Gastrocnemius medialis (tissue), 4 donors: ENCODE measurements around the gene RB1. TPM values are rescaled to one million over a fixed set of nuclear protein-coding genes. Genes with fewer than 3 reads are reported as not detected.

Source experiments
- ATAC-seq, 2 donors: fragments of 150-250 bp; one replicate each; pipeline ENCODE4 v1.9.1; 2016
- DNase-seq, 2 donors: peaks; one replicate each; pipeline ENCODE4 v3.0.0-alpha.2; 2019
- H3K27ac ChIP-seq, 4 donors: fragments of 200-600 bp; sonication (generic); 1 replicate in 1 of 4; 2 replicates in 3 of 4; pipeline ENCODE4 v1.5.1; 2016 to 2018; ENCODE audit warnings: mild to moderate bottlenecking in 2 of 4, moderate library complexity in 1 of 4
- H3K27me3 ChIP-seq, 3 donors: fragments of 200-600 bp; sonication (generic) in 2 of 3; 1 replicate in 1 of 3; 2 replicates in 2 of 3; pipeline versions ENCODE4 v1.5.1 to v1.6.0; 2016 to 2019; ENCODE audit warnings: mild to moderate bottlenecking in 1 of 3, moderate library complexity in 1 of 3
- H3K36me3 ChIP-seq, 2 donors: fragments of 200-600 bp; sonication (generic) in 1 of 2; one replicate each; pipeline ENCODE4 v1.5.1; 2017 to 2018
- H3K4me1 ChIP-seq, 2 donors: fragments of 200-600 bp; sonication (generic) in 1 of 2; one replicate each; pipeline ENCODE4 v1.5.1; 2016 to 2017; ENCODE audit warnings: mild to moderate bottlenecking in 2 of 2
- H3K4me3 ChIP-seq, 4 donors: fragments of 200-600 bp; sonication (generic) in 3 of 4; 1 replicate in 1 of 4; 2 replicates in 3 of 4; pipeline ENCODE4 v1.5.1; 2016 to 2019; ENCODE audit warnings: mild to moderate bottlenecking in 2 of 4
- H3K9me3 ChIP-seq, 3 donors: fragments of 200-600 bp; sonication (generic) in 2 of 3; 1 replicate in 1 of 3; 2 replicates in 2 of 3; pipeline ENCODE4 v1.5.1; 2016 to 2019
- POLR2A ChIP-seq, 2 donors: fragments of 450-650 bp; IDR thresholded peaks; one replicate each; pipeline ENCODE4 v1.6.1; 2017; ENCODE audit warnings: antibody characterized with exemption in 2 of 2, mild to moderate bottlenecking in 2 of 2, moderate library complexity in 2 of 2
- in situ Hi-C, 4 donors: fragments of 200-750 bp; cut with MboI; loops; one replicate each; pipeline versions ENCODE4 v1.15.0 to v1.8.0; 2017; ENCODE audit warnings: low sequenced_read_pairs in 4 of 4
- intact Hi-C: fragments of 100-400 bp; cut with DNase I; formaldehyde crosslinking; loops from one replicate; pipeline ENCODE4 v1.15.1; 2023; ENCODE audit warnings: low total_unique reads
- total RNA-seq, 4 donors: library from RNA; depleted of rRNA; stranded (reverse); fragments of >200 nt; gene quantifications; one replicate each; pipeline versions ENCODE4 v1.1.0 to v1.2.3, GENCODE V29; 2016
- TF ChIP-seq, protein P1 (sequence below), 5 experiments: fragments of 450-650 bp in 3 of 5; fragments of 200-600 bp in 2 of 5; sonication (generic) in 2 of 5; IDR thresholded peaks in 4 of 5; conservative IDR thresholded peaks in 1 of 5; 1 replicate in 4 of 5; 2 replicates in 1 of 5; pipeline ENCODE4 v1.5.1; 2016 to 2019; ENCODE audit warnings: antibody characterized with exemption in 5 of 5, mild to moderate bottlenecking in 3 of 5, moderate library complexity in 3 of 5

Gene RB1
- total RNA-seq, 4 donors from 2014 or later, result 29.3 to 45.6 (median 33.2) TPM

DNA sequence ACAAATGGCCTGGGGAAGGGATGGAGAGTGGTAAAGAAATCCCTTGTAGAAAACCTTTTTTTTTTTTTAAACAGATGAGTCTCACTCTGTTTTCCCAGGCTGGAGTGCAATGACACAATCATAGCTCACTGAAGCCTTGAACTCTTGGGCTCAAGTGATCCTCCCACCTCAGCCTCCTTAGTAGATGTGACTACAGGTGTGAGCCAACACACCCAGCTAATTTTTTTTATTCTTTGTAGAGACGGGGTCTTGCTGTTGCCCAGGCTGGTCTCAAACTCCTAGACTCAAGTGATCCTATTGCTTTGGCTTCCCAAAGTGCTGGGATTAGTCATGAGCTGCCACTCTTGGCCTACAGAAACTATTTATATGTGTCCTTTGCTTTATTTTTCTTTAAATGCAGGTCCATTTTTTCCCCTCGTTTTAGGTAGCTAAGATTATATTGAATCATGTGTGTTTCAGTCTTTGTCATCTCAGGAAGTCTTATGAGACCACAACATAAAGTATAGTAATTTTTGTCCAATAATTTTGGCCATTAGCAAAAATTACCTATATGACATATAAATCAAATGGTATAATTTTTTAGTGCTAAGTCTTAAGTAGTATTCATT lies 98.9 kb downstream of the RB1 start:
- Histone ChIP-seq H3K36me3 (no peaks in the 10 kb centered on the region), H3K4me1 (peaks cover 0 to 14% of the 10 kb centered on the region in 2 donors), H3K9me3 (no peaks in the 10 kb centered on the region), H3K27ac (peak overlapping the region; percentile 25 to 71 (median 70)), H3K27me3 (no peaks in the 10 kb centered on the region), H3K4me3 (no peak overlapping the region)
- in situ Hi-C loops, result loop anchor here in 1 of 4 donors (25.0 kb wide), 1 partner anchor 185 kb away; no protein-coding TSS in a partner anchor
- intact Hi-C loops, result no loop called here
- DNase-seq (no peak), ATAC-seq (no peak)
- no peak for TF ChIP-seq POLR2A (IDR thresholded peaks at IDR 0.05)
- TF ChIP-seq, protein P1, sequence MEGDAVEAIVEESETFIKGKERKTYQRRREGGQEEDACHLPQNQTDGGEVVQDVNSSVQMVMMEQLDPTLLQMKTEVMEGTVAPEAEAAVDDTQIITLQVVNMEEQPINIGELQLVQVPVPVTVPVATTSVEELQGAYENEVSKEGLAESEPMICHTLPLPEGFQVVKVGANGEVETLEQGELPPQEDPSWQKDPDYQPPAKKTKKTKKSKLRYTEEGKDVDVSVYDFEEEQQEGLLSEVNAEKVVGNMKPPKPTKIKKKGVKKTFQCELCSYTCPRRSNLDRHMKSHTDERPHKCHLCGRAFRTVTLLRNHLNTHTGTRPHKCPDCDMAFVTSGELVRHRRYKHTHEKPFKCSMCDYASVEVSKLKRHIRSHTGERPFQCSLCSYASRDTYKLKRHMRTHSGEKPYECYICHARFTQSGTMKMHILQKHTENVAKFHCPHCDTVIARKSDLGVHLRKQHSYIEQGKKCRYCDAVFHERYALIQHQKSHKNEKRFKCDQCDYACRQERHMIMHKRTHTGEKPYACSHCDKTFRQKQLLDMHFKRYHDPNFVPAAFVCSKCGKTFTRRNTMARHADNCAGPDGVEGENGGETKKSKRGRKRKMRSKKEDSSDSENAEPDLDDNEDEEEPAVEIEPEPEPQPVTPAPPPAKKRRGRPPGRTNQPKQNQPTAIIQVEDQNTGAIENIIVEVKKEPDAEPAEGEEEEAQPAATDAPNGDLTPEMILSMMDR (IDR thresholded peaks at IDR 0.05 in 4 of 5, conservative IDR thresholded peaks at IDR 0.05 in 1 of 5), result no peak

DNA sequence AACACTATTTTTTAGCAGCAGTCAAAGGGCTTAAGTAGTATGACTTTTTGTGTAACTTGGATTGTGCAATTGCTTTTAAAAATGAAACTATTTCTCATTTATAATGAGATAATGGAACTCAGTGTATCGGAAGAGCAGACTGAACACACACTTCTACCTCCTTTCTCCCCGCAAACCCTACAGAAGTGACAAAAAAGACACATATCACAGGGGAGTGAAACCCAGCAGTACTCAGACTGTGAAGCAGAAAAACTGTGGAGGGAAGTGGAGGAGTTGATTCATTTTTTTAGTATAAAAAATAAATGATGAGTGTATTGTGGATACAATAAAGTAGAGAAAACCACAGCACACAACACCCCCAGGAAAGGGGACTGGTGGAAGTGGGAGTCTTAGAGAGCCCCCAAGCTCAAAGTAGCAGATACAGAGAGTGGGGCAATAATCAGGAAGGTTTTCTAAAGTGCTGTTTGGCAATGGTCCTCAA lies 99.6 kb downstream of the RB1 start:
- ATAC-seq, result peak; percentile 24 to 51
- TF ChIP-seq, protein P1 (IDR thresholded peaks at IDR 0.05 in 4 of 5, conservative IDR thresholded peaks at IDR 0.05 in 1 of 5), result no peak
- TF ChIP-seq POLR2A (IDR thresholded peaks at IDR 0.05), result peak; percentile 21 to 38
- Histone ChIP-seq H3K36me3 (no peaks in the 10 kb centered on the region), H3K9me3 (no peaks in the 10 kb centered on the region), H3K27me3 (no peaks in the 10 kb centered on the region), H3K27ac (peak overlapping the region; percentile 57 to 71 (median 70)), H3K4me3 (peak overlapping the region in 3 of 4 donors; percentile 1 to 25 (median 9)), H3K4me1 (peaks cover 0 to 14% of the 10 kb centered on the region in 2 donors)
- intact Hi-C loops, result no loop called here
- in situ Hi-C loops, result loop anchor here in 1 of 4 donors (25.0 kb wide), 1 partner anchor 184 kb away; no protein-coding TSS in a partner anchor
- DNase-seq, result no peak

DNA sequence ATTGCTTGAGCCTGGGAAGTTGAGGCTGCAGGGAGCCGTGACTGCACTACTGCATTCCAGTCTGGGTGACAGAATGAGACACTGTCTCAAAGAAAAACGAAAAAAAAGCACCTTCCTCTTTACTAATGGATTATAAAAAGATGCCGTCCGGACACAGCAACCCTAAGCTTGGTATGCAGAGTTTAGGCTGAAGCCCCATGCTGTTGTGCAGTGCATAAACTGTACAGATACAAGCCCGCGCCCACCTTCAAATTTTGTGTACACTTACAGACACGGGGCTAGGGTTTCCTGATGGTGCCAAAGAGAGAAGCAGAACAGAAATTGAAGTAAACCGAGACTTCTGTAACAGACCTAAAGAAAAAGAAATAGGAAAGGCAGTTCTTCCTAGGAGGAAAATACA lies 100.4 kb downstream of the RB1 start:
- no peak for ATAC-seq
- peak overlapping the region; percentile 57 to 71 (median 70) for H3K27ac ChIP-seq
- H3K36me3 ChIP-seq, result no peaks in the 10 kb centered on the region
- H3K4me3 ChIP-seq, result peak overlapping the region in 2 of 4 donors; percentile 9 to 25
- intact Hi-C loops (no loop called here), in situ Hi-C loops (loop anchor here in 1 of 4 donors (25.0 kb wide), 1 partner anchor 183 kb away; no protein-coding TSS in a partner anchor)
- TF ChIP-seq POLR2A (IDR thresholded peaks at IDR 0.05), result no peak
- TF ChIP-seq, protein P1 (IDR thresholded peaks at IDR 0.05 in 4 of 5, conservative IDR thresholded peaks at IDR 0.05 in 1 of 5), result no peak
- H3K9me3 ChIP-seq, result no peaks in the 10 kb centered on the region
- H3K4me1 ChIP-seq, result peaks cover 0 to 14% of the 10 kb centered on the region in 2 donors
- DNase-seq, result no peak
- no peaks in the 10 kb centered on the region for H3K27me3 ChIP-seq

DNA sequence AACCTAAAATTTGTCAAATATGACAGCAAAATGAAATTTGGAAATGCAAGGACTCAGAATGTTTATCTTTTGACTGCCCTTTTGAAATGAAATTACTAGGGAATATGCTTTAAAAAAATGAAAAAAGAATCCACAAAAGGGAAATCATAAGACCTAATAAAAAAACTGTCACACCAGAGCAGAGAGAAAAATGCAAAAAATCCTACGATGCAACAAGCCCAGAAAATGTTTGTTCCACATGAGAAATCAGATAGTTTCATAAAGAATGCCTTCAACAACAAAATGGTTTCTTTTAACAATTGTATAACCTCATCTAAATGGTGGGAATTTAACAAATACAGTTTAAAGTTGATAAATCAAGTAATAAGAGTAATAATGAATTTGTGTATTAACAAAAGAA lies 101.4 kb downstream of the RB1 start:
- intact Hi-C loops (no loop called here), in situ Hi-C loops (loop anchor here in 1 of 4 donors (25.0 kb wide), 1 partner anchor 182 kb away; no protein-coding TSS in a partner anchor)
- TF ChIP-seq POLR2A (IDR thresholded peaks at IDR 0.05), result no peak
- TF ChIP-seq, protein P1 (IDR thresholded peaks at IDR 0.05 in 4 of 5, conservative IDR thresholded peaks at IDR 0.05 in 1 of 5), result no peak
- Histone ChIP-seq H3K27ac (peak overlapping the region in 3 of 4 donors; percentile 70 to 71 (median 70)), H3K27me3 (no peaks in the 10 kb centered on the region), H3K4me3 (peak overlapping the region in 1 of 4 donors; percentile 25), H3K4me1 (peaks cover 0 to 11% of the 10 kb centered on the region in 2 donors), H3K9me3 (no peaks in the 10 kb centered on the region), H3K36me3 (no peaks in the 10 kb centered on the region)
- DNase-seq (no peak), ATAC-seq (no peak)
